HG03025 (cell line): Measurements from ENCODE around the gene SDCCAG8.
"Not testable (repeated sequence)": the region's sequence is repeated elsewhere in the genome, so short reads cannot be mapped to it uniquely, and the experiment has no call there.

Source experiments
- ATAC-seq: cut with Tn5 transposase; IDR thresholded peaks from one replicate; pipeline ENCODE4 v1.9.1; 2021; ENCODE audit warnings: mild to moderate bottlenecking, moderate library complexity; ENCODE audit not compliant: unreplicated experiment, low FRiP score

The SDCCAG8 gene

DNA sequence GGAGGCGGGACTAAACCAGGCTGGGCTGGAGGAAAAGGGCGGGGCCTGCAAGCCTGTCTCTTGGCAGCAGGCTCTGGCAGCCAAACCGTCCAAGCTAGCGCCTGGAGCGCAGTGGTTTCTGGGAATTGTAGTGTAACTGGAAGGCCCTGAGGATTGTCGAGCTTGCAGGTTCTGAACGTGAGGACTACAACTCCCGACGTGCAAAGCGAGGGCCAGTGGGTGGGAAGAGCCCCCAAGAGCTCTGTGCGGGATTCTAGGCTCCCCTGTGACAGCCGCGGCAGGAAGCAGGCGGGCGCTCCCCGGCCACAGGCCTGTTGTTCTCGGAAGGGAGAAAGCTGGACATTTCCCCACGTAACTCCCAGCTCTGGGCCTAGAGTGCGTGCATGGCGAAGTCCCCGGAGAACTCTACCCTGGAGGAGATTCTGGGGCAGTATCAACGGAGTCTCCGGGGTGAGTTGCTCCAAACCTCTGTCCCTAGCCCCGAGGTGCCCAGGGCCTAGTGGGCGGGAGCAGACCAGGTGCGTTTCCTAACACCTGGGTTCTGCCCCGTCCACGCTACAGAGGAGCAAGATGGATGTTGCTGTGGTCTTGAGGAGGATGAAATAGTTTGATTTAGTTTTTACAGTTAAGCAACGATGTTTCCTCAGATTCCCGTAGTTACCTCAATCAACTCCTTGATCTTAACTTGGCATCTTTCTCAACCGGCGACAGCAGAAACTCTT is at the start of gene SDCCAG8:
SDCCAG8 (plus strand) TSS at position 251 of the 722 bp plus-strand sequence; CDS start at position 384, 133 bp downstream.
- ATAC-seq = peak; percentile 67

DNA sequence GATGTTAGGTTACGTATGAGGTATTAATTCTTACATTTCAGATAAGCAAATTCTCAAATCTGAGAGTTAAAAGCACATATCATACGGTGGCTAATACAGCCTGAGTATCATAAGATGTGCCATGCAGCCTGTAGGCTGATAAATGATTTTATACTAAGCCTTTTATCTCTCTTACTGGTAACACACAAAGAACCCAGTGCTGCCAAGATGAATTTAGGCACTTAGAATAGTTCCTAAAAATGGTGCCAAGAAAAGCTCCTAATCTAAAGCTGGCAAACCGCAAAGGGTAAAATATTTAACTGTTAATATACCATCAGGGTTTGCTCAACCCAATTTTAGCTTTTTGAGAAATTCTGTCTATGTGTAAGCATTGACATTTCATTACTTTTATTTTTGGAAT is 43.9 kb upstream of the SDCCAG8 start:
- ATAC-seq = not testable (repeated sequence)

DNA sequence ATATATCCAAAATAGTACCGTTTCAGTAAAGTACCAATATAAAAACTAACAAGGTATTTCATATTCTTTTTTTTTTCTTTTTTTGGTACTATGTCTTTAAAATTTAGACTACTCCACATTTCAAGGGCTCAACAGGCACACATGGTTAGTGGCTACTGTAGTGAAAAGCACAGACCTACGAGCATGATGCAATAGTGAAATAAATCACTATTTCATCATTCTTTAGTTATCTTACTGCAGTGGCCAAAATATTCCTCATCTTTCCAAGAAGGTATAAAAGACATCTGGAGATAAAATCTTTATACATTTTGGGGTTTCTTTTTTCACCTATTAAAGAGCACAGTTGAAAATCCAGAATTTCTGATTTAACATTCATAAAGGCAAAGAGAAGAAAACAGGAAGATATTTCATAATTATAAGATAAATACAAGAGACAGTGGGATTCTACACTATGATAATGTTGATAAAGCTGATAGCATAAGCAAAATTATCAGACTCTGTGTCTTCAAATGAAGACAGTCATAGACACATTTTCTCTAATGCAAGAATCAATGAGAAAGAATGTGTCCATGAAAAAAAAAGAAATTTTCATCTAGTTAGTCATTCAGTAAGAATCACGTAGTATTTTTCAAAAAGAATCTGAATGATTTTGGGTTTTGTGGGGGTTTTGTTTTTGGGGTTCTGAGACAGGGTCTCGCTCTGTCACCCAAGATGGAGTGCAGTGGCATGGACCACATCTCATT is 42.6 kb upstream of the SDCCAG8 start:
- no peak for ATAC-seq

DNA sequence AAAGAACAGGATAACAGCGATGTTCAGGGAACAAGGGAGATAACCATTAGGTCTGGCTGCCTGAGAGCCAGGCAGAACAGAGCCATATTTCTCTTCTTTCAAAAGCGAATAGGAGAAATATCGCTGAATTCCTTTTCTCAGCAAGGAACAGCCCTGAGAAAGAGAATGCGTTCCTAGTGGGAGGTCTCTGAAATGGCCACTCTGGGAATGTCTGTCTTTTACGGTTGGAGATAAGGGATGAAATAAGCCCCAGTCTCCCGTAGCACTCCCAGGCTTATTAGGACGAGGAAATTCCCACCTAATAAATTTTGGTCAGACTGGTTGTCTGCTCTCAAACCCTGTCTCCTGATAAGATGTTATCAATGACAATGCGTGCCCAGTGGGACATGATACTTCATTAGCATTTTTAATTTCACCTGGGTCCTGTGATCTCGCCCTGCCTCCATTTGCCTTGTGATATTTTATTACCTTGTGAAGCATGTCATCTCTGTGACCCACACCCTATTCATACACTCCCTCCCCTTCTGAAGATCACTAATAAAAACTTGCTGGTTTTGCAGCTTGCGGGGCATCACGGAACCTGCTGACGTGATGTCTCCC is 40.5 kb upstream of the SDCCAG8 start:
- not testable (repeated sequence) for ATAC-seq

DNA sequence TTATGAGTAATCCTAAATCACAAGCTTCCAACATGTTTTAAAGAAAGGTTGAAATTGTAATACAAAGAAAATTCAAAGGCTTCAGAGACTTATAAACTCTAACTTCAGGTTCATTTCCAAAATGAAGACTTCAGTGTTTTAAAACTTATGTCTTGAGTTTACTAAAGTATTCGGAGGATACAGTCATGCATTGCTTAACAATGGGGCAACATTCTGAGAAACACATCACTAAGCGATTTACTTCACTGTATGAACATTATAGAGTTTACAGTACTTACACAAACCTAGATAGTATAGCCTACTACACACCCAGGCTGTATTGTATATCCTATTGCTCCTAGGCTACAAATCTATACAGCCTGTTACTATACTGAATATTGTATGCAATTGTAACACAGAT is 39.1 kb upstream of the SDCCAG8 start:
- no peak for ATAC-seq

DNA sequence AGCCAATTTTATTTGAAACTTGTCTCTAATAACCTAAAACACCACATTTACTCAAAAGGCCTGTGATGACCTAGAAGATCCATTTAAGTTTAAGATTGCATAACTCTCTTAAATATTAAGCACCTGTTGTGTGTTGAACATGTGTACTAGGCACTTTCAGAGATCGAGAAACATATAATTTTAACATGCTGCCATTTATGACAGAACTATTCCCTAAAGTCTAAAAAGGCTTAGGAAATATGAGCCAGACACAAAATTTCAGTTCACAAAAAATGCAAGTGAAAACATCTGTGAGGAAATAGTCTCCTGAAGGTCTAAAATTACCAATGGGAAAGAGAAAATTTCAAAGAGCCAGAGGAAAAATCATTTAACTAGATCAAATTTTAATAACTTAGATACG is 38.5 kb upstream of the SDCCAG8 start:
- no peak for ATAC-seq

DNA sequence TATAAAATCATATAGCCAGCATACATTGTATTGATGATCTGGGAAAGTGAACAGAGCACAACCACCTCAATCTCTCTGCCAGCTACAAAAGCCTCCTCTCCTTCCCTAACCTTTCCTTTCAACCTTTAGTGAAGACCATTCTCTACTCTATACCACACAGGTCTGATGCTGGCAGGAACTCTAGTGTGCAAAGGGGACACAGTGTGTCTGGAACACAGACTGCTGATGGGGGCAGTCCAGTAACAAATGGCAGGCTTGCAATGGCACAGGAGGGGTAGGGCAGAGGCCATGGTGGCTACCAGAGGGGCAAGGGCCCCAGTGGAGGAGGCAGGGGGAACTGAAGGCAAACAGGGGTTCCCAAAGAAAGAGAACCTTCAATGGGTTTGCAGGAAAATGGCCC is 37.8 kb upstream of the SDCCAG8 start:
- ATAC-seq = no peak

DNA sequence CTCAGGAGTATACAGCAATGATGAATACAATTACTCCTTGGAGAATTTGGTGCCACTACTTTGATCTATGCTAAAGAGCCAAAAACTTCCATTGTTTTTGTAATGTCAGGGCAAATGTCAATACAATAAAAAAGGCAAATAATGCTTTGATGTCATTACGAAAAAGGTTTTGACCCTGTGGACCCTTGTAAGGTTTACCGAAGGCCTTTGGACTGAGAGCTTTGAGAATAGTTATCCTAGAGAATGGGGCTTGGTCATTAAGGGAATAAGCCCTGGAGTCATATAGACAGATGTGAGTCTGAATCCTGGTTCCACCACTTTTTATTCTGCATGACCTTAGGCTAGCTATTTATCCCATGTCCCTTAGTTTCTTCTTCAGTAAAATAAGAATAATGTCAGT is 28.2 kb upstream of the SDCCAG8 start:
- no peak for ATAC-seq

DNA sequence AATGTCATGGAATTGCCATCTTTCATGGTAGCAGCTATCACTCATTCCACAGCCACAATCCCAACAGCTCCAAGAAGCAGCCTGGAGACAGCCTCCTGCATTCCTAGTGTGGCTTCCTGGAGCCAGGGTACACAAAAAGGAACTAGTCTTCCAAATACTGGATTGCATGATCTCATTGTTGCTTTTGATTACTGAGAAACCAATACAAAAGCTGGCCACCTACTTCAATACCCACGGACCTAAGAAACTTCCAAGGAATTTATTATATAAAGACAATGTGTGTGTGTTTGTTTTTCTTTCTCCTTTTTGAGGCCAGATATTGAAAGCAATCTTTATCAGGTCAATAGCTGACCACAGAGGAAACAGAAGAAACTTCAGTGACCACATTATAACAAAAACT is 26.3 kb upstream of the SDCCAG8 start:
- ATAC-seq = no peak

DNA sequence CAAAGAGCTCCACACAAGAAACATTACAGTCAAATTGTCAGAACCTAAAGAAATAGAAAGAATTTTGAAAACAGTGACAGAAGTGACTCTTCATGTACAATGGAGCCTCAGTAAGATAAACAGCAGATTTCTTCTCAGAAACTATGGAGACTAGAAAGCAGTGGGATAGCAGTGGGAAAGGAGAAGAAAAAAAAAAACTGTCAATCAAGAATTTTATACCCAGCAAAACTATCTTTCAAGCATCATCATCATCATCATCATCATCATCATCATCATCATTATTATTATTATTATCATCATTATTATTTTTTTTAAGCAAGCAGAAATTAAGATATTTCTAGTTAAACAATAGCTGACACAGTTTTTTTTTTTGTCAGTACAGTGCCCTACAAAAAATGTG is 24.9 kb upstream of the SDCCAG8 start:
- ATAC-seq = no peak

DNA sequence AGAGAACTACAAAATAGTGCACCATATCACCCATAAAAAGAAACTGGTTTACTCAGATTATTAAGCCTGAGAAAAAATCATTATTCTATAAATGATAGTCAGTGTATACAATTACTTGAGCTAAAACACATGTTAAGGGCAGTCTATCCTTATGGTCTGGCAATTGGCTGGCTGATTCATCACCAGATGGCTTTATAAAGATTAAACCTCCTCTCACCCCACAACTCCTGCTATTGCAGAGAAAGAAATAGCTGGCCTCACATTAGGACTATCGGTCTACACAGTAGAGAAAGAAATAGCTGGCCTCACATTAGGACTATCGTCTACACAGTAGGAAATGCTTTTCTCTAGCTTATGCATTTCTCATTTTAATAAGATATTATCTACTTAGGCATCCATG is 21.9 kb upstream of the SDCCAG8 start:
- ATAC-seq = no peak

DNA sequence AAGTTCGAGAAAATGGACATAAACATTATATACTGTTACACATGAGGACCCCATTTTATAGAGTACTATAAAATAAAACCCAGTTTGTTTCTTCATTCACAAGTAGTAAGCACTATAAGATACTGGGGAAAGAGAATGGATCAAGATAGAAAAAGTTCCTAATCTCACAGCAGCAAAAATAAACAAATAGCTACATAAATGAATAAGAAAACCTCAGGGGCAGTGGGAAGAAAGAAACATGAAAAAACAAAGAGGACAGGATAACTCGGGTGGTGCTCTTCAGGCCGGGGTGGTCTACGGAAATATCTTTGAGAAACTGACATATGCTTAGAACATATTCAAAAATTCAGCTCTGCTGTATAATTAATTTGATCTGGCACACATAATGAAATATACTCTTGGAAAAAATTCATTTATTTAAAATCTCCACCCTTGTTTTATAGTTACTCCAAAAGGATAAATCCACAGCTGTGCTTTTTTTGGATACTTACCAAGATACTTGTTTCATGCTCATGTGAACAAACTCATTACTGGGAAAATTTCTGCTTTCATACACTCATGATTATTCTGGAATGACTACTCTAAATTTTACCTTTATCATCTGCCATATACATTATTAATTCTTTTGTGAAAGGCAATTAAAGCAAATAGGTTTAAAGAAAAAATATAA is 20.7 kb upstream of the SDCCAG8 start:
- no peak for ATAC-seq

DNA sequence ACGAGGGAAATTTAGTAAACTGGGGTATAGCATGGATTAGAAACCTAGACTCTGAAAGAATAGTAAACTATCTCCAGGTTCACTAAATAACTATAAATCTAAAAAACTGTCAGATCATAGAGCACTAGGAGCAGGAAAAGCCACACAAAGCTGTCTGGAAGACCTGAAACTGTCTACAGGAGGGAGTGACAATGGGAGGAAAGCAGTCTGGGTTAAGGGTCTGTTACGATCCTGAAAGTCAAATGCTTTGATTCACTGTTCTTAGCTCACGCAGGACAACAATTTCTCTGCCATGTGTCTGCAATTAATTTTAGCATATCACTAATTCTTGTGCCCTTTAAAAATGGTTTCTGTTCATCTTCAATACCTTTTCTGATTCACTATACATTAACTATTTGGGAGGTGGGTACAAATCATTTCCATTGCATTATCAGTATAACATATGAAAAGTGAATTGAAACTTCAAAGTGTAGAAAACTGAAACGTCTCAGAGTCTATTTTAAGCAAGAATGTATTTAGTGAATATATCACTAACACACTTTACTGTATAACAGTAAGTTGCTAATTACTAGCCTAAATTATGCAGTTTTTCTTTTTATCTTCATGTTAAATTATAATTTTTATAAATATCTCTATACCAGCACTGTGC is 19.1 kb upstream of the SDCCAG8 start:
- ATAC-seq = no peak

DNA sequence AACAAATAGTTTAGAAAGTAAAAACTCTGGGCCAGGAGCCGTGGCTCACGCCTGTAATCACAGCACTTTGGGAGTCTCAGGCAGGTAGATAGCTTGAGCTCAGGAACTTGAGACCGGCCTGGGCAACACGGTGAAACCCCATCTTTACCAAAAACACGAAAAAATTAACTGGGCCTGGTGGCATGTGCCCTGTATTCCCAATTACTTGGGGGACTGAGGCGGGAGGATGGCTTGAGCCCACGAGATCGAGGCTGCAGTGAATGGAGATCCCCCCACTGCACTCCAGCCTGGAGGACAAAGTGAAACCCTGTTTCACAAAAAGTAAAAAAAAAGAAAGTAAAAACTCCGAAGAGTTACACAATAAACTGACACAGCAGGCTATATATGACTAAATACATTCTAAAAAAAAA is 11.4 kb upstream of the SDCCAG8 start:
- ATAC-seq = no peak

DNA sequence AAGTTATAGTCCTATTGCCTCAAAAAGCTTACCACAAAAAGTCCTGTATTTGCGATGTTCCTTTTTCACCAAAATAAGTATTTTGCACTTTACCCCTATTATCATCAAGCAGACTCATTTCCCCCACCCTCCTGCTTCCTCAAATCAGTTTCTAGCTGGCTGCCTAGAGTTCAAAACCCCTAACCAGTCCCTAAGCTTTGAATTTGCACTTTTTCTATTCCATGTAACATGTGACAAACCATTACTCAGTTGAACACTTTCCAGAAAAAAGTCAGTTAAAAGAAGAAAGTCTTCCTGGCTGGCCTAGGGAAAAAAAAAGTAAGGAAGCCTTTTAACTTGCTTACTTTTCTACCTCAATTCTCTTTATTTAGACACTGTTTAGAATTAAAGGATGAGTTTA is 8.9 kb upstream of the SDCCAG8 start:
- no peak for ATAC-seq

DNA sequence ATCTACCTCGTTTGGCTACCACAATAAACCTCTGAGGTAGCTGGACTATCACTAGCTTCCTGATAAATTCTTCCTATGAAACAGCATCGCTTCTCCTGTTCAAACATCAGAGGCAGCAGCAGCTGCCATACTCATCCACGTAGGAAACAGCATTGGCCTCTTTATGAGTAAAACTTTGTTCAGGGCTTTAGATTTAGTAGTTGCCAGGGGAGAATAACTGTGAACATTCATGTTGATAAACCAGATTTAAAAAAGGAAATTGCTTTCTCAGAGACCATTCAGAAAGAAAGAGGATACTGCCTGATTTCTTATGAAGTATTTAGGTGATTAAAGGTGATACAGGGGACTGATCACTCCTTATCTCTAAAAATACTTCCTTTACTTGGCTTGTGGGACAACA is 7.9 kb upstream of the SDCCAG8 start:
- ATAC-seq = no peak

DNA sequence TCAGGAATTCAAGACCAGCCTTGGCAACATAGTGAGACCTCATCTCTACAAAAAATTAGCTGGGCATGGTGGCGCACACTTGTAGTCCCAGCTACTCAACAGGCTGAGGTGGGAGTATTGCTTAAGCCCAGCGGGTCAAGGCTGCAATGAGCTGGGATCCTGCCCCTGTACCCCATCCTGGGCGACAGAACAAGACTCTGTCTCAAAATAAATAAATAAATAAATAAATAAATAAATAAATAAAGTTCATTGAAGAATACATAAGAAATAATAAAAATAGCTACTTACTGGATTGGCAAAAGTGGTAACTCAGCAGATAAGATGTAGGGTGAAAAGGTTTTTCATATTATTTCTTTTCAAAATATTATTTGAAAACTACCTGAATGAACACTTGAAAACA is 6.6 kb upstream of the SDCCAG8 start:
- ATAC-seq = no peak

DNA sequence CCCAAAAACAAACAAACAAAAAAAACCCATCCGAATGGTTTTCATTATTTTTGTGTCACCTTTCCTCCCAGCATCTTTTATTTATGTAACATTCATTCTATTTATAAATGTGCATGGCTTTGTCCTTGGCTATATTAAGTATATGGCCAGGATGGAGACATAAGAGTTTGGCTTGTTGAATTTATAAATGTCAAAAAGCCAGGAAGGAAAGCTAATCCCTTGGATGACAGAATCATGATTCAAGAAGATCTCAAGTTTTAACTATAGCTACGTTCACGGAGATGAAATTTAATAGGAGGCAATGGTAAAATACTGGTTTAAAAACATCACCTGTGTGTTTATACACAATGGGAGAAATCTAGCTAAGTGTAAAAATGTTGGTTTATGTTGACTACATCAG is 5.7 kb upstream of the SDCCAG8 start:
- ATAC-seq = no peak

DNA sequence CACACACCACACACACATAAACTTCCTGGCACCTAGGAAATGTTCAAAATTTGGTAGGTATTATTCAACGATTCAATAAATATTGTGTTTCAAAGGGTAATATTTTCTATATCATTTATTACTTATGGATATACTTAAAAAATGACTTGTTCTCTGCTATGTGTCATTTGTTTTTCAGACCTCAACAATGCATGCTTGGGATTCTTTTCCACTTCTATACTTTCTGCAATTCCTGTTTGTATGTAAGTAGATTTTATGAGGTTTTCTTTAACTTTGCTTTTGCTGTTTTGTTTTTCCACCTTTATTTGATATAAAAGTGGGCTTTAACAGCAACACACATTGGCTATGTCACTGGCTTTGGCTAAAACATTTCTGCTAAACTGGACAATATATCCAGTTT is 4.3 kb upstream of the SDCCAG8 start:
- ATAC-seq = no peak

DNA sequence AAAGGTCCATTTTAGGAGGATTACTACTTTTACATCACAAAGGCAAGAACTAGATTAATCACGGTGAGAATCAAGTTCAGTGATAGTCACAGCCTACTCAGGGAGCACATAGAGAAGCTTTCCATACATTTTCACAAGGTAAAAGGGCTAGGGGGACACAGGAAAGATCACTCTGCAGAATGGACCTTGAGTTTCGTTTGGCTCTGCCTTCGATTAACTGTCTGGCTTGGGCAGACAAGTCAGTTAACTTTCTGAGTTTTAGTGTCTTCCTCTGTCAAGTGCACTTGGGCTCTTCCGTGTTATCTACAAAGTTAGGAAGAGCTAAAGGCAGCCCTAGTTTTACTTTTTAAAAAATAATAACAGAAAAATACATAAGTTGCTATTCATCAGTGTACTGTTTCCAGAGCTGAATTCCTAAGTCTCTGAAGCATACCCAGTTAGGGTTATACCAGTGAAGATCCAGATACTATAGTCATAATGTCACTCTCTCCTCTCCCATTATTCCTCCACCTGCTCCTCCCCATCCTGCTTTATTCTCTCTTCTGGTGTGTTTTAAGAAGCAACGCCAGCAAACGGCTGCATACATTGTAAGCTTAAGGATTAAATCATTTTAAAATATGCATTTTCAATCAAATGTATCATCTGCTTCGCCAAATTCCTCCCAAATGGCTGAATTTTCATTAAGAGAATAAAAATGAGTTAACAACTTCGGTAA is 2.5 kb upstream of the SDCCAG8 start:
- no peak for ATAC-seq
